Anterior cingulate cortex (tissue), 58 donors: Measurements from ENCODE around the gene GPR25.

Source experiments
- DNase-seq, 58 donors: peaks; one replicate each; lab custom pipeline; 2025; lab: John Stamatoyannopoulos, UW

GPR25 gene

DNA sequence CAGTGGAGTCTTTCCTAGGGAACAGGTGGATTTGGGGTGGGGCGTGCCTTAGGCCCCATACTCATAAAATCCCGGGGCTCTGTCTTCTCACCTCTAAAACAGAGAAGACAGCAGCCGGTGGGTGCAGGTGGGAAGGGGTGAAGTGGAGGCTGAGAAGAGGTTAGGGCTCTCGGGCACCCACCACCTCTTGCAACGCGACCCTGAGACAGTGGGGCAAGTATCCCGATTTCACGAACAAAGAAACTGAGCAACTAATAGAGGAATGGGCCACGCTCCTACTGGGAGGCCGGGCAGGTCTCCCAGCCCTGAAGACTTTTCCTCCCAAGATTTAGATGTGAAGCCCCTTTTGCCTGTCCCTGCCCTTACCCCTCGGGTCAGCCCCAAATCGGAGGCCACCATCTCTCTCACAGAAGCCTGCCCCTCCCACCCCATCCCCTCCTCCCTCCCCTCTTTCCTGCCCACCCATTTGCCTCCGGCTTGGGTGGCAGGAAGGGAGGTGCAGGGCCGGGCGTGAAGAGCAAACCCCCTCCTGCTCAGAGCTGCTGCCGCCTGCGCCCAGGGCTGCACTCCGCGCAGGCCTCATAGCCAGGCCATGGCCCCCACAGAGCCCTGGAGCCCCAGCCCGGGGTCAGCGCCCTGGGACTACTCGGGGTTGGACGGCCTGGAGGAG lies at the start of gene GPR25:
Gene GPR25 (plus strand): TSS at position 536 of the 670 bp plus-strand sequence. CDS start 57 bp downstream, at position 593.
- DNase-seq, result no peak

- no peak for DNase-seq
Measured at GRCh38 chr1:200831091-200831490, 41.7 kb upstream of the GPR25 start.

GRCh38 chr1:200834383-200834782 lies 38.4 kb upstream of the GPR25 start:
- no peak for DNase-seq

DNA sequence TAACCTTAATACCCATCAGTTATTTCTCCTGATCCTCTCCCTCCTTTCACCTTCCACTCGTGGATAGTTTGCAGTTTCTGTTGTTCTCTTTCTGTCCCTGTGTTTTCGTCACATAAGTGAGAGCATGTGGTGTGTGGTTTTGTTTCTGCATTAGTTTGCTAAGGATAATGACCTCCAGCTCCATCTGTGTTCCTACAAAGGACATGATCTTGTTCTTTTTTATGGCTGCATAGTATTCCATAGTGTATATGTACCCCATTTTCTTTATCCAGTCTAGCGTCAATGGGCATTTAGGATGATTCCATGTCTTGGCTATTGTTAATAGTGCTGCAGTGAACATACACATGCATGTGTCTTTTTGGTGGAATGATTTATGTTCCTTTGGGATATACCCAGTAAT lies 36.6 kb upstream of the GPR25 start:
- DNase-seq, result no peak

DNA sequence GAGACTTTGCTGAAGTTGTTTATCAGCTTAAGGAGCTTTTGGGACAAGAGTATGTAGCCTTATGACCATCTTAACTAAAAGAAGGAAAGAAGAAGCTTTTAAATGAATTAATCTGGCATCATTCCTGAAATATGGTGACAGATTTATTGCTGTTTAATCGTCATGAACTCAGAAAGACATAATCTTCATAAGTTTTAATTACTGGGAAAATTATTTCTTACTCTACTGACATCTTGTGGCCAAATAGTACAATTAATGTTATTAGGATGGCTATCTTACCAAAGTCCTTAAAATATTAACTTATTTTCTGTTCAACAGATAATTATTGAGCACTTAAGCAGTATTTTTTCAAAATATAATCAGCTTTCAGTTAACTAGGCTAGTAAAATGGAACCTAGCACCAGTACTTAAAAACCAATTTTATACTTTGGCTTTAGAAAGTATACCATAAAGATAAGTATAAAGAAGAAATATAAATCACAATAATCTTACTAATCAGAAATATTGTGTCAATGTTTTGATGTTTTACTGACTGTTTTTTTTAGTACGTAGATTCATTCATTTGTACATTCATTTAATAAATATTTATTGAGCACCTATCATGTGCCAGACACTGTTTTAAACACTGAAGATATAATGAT lies 34.7 kb upstream of the GPR25 start:
- DNase-seq, result no peak

- DNase-seq, result no peak
Measured at GRCh38 chr1:200838676-200839445, 33.9 kb upstream of the GPR25 start.

DNA sequence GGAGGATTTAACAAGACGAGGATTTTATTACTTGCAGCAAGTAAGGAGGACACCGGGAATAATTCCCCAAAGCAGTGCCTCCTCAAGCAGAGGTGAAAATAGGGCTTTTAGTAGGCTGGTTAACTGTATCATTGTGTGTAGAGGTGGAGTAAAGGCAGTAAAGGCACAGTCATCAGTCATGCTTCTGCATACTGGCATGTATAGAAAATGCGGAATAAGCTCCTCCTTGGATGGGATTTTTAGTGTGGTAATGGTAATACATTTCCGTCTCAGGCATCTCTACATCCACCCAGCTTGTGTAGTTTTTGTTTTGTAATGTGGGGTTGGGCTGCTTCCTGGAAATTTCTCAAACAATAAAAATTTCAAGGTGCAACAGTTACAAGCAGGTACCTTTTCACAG lies 27.4 kb upstream of the GPR25 start:
- DNase-seq, result no peak

DNA sequence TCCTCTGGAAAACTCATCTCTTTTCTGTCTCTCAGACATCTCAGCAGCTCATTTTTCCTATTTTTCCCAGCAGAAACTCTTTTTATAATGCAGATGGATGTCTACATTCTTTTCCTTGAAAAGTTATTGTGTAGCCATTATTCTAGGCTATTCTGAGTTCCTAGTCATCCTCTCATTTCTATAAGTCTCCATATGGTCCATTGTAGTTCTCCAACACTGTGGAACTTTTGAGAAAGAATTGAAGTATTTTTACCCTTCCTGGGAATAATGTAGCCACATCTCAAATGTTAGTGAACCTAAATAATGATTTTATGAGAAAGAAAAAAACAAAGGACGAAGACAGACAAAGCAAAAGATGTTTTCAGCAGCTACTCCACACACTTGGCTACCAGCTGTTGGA lies 26.4 kb upstream of the GPR25 start:
- no peak for DNase-seq

DNA sequence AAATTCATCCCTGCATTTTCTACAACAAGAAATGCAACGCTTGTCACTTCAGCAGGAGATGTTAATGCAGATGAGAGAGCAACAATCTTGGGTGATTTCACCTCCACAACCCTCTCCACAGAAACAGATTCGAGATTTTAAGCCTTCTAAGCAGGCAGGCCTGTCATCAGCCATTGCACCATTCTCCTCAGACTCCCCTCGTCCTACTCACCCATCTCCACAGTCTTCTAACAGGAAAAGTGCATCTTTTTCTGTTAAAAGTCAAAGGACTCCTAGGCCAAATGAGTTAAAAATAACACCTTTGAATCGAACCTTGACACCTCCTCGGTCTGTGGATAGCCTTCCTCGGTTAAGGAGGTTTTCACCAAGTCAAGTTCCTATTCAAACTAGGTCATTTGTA lies 23.4 kb upstream of the GPR25 start:
- no peak for DNase-seq

GRCh38 chr1:200850554-200850953 lies 22.2 kb upstream of the GPR25 start:
- DNase-seq, result no peak

GRCh38 chr1:200856716-200857357 lies 15.9 kb upstream of the GPR25 start:
- no peak for DNase-seq

DNA sequence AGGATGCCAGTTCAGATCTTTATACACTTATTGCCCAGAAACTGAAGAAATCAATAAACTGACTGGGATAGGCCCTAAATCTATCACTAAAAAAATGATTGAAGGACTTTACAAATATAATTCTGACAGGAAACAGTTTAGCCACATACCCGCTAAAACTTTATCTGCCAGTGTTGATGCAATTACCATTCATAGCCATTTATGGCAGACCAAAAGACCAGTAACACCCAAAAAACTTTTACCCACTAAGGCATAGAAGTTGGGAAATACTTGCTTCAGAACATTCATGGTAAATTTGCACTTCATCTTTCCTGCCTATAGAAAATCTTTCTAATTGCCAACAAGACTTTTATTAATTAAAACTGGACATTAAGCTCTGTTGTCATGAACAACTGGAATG lies 15.0 kb upstream of the GPR25 start:
- no peak for DNase-seq

DNA sequence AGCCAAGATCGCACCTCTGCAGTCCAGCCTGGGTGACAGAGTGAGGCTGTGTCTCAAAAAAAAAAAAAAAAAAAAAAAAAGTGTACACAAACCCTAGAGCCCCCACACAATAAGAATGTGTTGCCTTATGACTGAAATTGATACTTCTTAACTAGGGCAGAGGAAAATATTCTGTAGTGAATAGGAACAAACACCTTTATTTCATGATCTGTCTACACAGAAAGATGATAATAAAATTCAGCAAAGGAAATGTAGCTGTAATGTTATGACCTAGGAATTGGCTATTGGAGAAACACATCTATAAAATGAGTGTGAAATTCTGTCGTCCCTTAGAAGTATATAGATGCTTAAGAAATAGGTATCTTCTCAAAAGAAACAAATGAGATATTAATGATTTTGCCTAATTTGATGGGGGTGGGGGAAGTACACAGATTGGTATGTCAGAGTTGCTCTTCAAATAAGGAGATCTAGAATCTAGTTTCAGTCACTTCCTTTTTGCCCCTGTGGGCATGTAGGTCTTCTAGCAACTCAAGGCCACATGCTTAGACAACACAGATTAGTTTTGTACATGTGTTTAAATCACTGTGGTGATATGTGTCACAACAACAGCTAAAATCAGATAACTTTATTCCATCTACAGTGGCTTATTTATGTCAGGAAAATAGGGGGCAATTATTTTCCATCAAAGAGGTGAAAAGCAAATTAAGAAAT lies 10.7 kb upstream of the GPR25 start:
- no peak for DNase-seq

DNA sequence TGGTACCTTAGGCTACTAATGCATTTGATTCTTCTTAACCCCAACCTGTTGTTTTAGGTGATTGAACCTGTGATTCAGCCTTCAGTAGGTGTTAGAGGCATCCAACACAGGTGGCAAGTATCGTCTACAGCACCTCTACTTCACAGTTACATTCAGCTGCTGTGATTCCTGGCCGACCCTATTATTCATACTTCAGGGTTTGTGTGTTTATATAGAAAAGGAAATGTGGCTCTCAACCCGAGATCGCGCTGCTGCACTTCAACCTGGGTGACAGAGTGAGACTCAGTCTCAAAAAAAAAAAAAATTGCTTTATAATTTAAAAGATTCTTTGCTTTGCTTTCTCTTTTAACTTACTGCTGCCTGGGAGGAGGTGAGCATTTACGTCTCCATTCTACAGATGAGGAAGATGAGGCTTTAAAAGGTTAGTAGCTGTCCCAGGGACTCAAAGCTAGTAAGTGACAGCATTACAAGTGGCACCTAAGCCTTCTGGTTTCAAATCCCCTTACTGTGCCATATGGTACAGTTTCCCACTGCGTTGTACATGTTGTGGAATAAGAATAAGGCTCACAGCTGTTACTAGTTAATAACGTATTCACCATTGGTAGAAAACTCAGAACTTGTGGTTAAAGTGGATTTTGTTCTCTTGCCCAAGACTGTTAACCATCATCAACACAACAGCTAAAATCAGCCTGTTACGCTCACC lies 9.9 kb upstream of the GPR25 start:
- DNase-seq, result no peak

- DNase-seq, result no peak
Measured at GRCh38 chr1:200866116-200866515, 6.7 kb upstream of the GPR25 start.

DNA sequence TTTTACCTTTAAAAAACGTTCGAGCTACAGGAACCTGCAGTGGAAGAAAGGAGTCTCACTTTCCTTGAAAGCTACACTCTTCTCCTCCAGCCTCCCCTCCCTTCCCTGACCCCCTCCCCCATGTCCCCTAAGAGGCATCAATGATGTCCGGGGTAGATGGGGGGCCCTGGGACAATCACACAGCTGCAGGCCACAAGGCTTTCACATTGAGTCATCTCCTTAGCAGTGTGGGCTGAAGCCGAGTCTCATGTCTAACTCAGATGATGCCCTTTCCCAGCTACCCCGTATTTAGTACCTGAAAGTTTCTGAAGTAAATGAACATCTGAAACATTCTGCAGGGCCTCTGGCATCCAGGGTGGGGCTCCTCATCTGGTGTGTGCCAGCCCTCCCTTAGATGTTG lies 6.3 kb upstream of the GPR25 start:
- no peak for DNase-seq

GRCh38 chr1:200867018-200867811 lies 5.6 kb upstream of the GPR25 start:
- peak in 1 of 58 donors; percentile 6 for DNase-seq

DNA sequence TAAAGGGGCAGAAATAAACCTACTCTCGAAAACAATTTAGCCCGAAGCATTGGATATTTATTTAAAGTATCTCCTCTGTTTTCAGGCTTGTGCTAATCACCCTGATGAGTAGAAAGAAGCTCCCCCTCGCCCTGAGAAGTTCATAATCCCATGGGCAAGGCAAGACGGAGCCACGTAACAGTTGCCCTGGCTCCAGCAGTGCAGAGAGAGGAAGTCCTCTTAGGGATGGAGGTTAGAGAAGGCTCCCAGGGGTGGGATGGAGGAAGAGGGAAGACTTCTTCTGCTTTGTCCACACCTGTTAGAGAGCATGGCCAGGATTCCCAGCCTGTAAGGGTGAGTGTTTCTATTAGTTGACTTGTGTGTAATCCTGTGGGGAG lies 3.4 kb upstream of the GPR25 start:
- DNase-seq, result no peak

- no peak for DNase-seq
Measured at GRCh38 chr1:200869753-200870391, 2.9 kb upstream of the GPR25 start.
